BLaER1 (cell line): ENCODE measurements around the gene CYGB.
"Not testable (repeated sequence)": the region's sequence is repeated elsewhere in the genome, so short reads cannot be mapped to it uniquely, and the experiment has no call there.

ENCODE experiments used
- H3K27ac ChIP-seq: shearing (Covaris generic); formaldehyde crosslinking; 2 replicates; pipeline ENCODE4 v1.8.1; 2022
- H3K27me3 ChIP-seq: shearing (Covaris generic); formaldehyde crosslinking; 2 replicates; pipeline ENCODE4 v1.8.1; 2022
- H3K36me3 ChIP-seq: shearing (Covaris generic); formaldehyde crosslinking; 2 replicates; pipeline ENCODE4 v1.8.1; 2022
- H3K4me1 ChIP-seq: shearing (Covaris generic); formaldehyde crosslinking; 2 replicates; pipeline ENCODE4 v1.8.1; 2022
- H3K4me2 ChIP-seq: shearing (Covaris generic); formaldehyde crosslinking; 2 replicates; pipeline ENCODE4 v1.8.1; 2022
- H3K4me3 ChIP-seq: shearing (Covaris generic); formaldehyde crosslinking; 2 replicates; pipeline ENCODE4 v1.8.1; 2022
- H3K9ac ChIP-seq: shearing (Covaris generic); formaldehyde crosslinking; 2 replicates; pipeline ENCODE4 v1.8.1; 2022
- H3K9me3 ChIP-seq: shearing (Covaris generic); formaldehyde crosslinking; 2 replicates; pipeline ENCODE4 v1.8.1; 2022
- H4K20me1 ChIP-seq: shearing (Covaris generic); formaldehyde crosslinking; 2 replicates; pipeline ENCODE4 v1.8.1; 2022
- Cebpa-rat ChIP-seq: shearing (Covaris generic); IDR thresholded peaks from 2 replicates; pipeline ENCODE4 v1.8.1; 2022

The CYGB gene

GRCh38 chr17:76561799-76562268 lies 24.3 kb upstream of the CYGB start:
- peak overlapping the region; percentile 95 for H3K4me2 ChIP-seq
- H3K9me3 ChIP-seq: no peaks in the 10 kb centered on the region
- H3K9ac ChIP-seq: no peak overlapping the region
- H3K36me3 ChIP-seq: peaks cover 74% of the 10 kb centered on the region
- H3K27me3 ChIP-seq: no peaks in the 10 kb centered on the region
- H3K4me1 ChIP-seq: peaks cover 43% of the 10 kb centered on the region
- H4K20me1 ChIP-seq: peaks cover 87% of the 10 kb centered on the region
- no peak overlapping the region for H3K4me3 ChIP-seq
- no peak overlapping the region for H3K27ac ChIP-seq
- TF ChIP-seq Cebpa-rat: no peak

- H3K27me3 ChIP-seq: no peaks in the 10 kb centered on the region
- H3K36me3 ChIP-seq: peaks cover 69% of the 10 kb centered on the region
- H3K27ac ChIP-seq: no peak overlapping the region
- H4K20me1 ChIP-seq: peaks cover 82% of the 10 kb centered on the region
- H3K9me3 ChIP-seq: no peaks in the 10 kb centered on the region
- H3K4me3 ChIP-seq: no peak overlapping the region
- TF ChIP-seq Cebpa-rat: no peak
- peak overlapping the region; percentile 95 for H3K4me2 ChIP-seq
- H3K4me1 ChIP-seq: peaks cover 44% of the 10 kb centered on the region
- 0 out of 2 replicates have a peak overlapping the region, but pooled peaks have one; percentile 99 for H3K9ac ChIP-seq
Measured at GRCh38 chr17:76561332-76561731, 23.8 kb upstream of the CYGB start.

- Histone ChIP-seq H3K27ac (no peak overlapping the region), H3K9ac (peak overlapping the region; percentile 99; the same call in 1 of the 2 replicates), H3K9me3 (no peaks in the 10 kb centered on the region), H4K20me1 (peaks cover 77% of the 10 kb centered on the region), H3K4me1 (peaks cover 49% of the 10 kb centered on the region), H3K36me3 (peaks cover 64% of the 10 kb centered on the region), H3K4me3 (no peak overlapping the region), H3K4me2 (peak overlapping the region; percentile 95), H3K27me3 (no peaks in the 10 kb centered on the region)
- no peak for TF ChIP-seq Cebpa-rat
Measured at GRCh38 chr17:76560877-76561221, 23.3 kb upstream of the CYGB start.

- no peak overlapping the region for H3K27ac ChIP-seq
- no peaks in the 10 kb centered on the region for H3K27me3 ChIP-seq
- no peak for TF ChIP-seq Cebpa-rat
- H3K4me3 ChIP-seq: no peak overlapping the region
- H3K36me3 ChIP-seq: peaks cover 58% of the 10 kb centered on the region
- no peaks in the 10 kb centered on the region for H3K9me3 ChIP-seq
- peaks cover 54% of the 10 kb centered on the region for H3K4me1 ChIP-seq
- H3K4me2 ChIP-seq: peak overlapping the region; percentile 95
- peaks cover 71% of the 10 kb centered on the region for H4K20me1 ChIP-seq
- peak overlapping the region; percentile 99 for H3K9ac ChIP-seq
Measured at GRCh38 chr17:76560036-76560876, 22.7 kb upstream of the CYGB start.

GRCh38 chr17:76559460-76559859 lies 22.0 kb upstream of the CYGB start:
- H4K20me1 ChIP-seq: peaks cover 63% of the 10 kb centered on the region
- H3K4me1 ChIP-seq: peaks cover 62% of the 10 kb centered on the region
- H3K9me3 ChIP-seq, H3K27me3 ChIP-seq: not testable (repeated sequence)
- peaks cover 50% of the 10 kb centered on the region for H3K36me3 ChIP-seq
- 0 out of 2 replicates have a peak overlapping the region, but pooled peaks have one; percentile 98 for H3K27ac ChIP-seq
- H3K9ac ChIP-seq: peak overlapping the region; percentile 99; the same call in 1 of the 2 replicates
- H3K4me3 ChIP-seq: peak overlapping the region; percentile 88
- peak overlapping the region; percentile 95 for H3K4me2 ChIP-seq

- Histone ChIP-seq H3K4me2 (peak overlapping the region; percentile 95), H4K20me1 (peaks cover 53% of the 10 kb centered on the region), H3K36me3 (peaks cover 40% of the 10 kb centered on the region), H3K9me3 (no peaks in the 10 kb centered on the region), H3K27me3 (no peaks in the 10 kb centered on the region), H3K4me1 (peaks cover 72% of the 10 kb centered on the region), H3K4me3 (peak overlapping the region; percentile 88), H3K27ac (peak overlapping the region; percentile 98), H3K9ac (peak overlapping the region; percentile 99)
- no peak for TF ChIP-seq Cebpa-rat
Measured at GRCh38 chr17:76558198-76559095, 20.9 kb upstream of the CYGB start.

- peak overlapping the region; percentile 95 for H3K4me2 ChIP-seq
- peaks cover 45% of the 10 kb centered on the region for H4K20me1 ChIP-seq
- no peaks in the 10 kb centered on the region for H3K9me3 ChIP-seq
- TF ChIP-seq Cebpa-rat: no peak
- H3K36me3 ChIP-seq: peaks cover 32% of the 10 kb centered on the region
- H3K27me3 ChIP-seq: no peaks in the 10 kb centered on the region
- H3K4me3 ChIP-seq: peak overlapping the region; percentile 88
- H3K9ac ChIP-seq: peak overlapping the region; percentile 99
- peak overlapping the region; percentile 98 for H3K27ac ChIP-seq
- peaks cover 81% of the 10 kb centered on the region for H3K4me1 ChIP-seq
Measured at GRCh38 chr17:76557368-76558197, 20.1 kb upstream of the CYGB start.

- Histone ChIP-seq H3K4me1 (peaks cover 85% of the 10 kb centered on the region), H3K9ac (peak overlapping the region; percentile 99), H3K4me3 (peak overlapping the region; percentile 88), H3K4me2 (peak overlapping the region; percentile 95), H3K27ac (peak overlapping the region; percentile 98), H3K36me3 (peaks cover 25% of the 10 kb centered on the region), H3K27me3 (no peaks in the 10 kb centered on the region), H3K9me3 (no peaks in the 10 kb centered on the region), H4K20me1 (peaks cover 37% of the 10 kb centered on the region)
- TF ChIP-seq Cebpa-rat: peak; percentile 47; the same call in 1 of the 2 replicates
Measured at GRCh38 chr17:76556765-76557367, 19.4 kb upstream of the CYGB start.
